DOHH2 (cell line): Measurements from ENCODE around the gene TRIL.

Experiments
- H3F3A ChIP-seq: fragments of 200-600 bp; sonication (generic), shearing (Covaris generic); 2 replicates; pipeline ENCODE4 v1.6.0; 2016; ENCODE audit warnings: antibody characterized with exemption, mild to moderate bottlenecking; ENCODE audit not compliant: control insufficient read depth, insufficient read depth
- H3K27ac ChIP-seq: fragments of 200-600 bp; sonication (generic); 2 replicates; pipeline ENCODE4 v1.5.1; 2014; ENCODE audit warnings: low read depth, mild to moderate bottlenecking, low read length, moderate library complexity
- H3K27me3 ChIP-seq: fragments of 200-600 bp; sonication (generic); 2 replicates; pipeline ENCODE4 v1.6.1; 2014; ENCODE audit warnings: mild to moderate bottlenecking, low read length, mixed read lengths; ENCODE audit not compliant: control insufficient read depth
- H3K36me3 ChIP-seq: fragments of 200-600 bp; sonication (generic); 2 replicates; pipeline ENCODE4 v1.6.1; 2014; ENCODE audit warnings: mild to moderate bottlenecking, low read length, moderate library complexity, mixed read lengths; ENCODE audit not compliant: control insufficient read depth
- H3K4me1 ChIP-seq: fragments of 200-600 bp; sonication (generic); 2 replicates; pipeline ENCODE4 v1.6.1; 2014; ENCODE audit warnings: mild to moderate bottlenecking, low read length, mixed read lengths; ENCODE audit not compliant: control insufficient read depth
- H3K4me2 ChIP-seq: fragments of 200-600 bp; sonication (generic); 2 replicates; pipeline ENCODE4 v1.6.0; 2014; ENCODE audit warnings: mild to moderate bottlenecking, low read length, moderate library complexity
- H3K4me3 ChIP-seq: fragments of 200-600 bp; sonication (generic); 2 replicates; pipeline ENCODE4 v1.5.1; 2014; ENCODE audit warnings: mild to moderate bottlenecking, low read length, mixed read lengths
- H3K79me2 ChIP-seq: fragments of 200-600 bp; sonication (generic); 2 replicates; pipeline ENCODE4 v1.6.1; 2014; ENCODE audit warnings: mild to moderate bottlenecking, low read length, mixed read lengths; ENCODE audit not compliant: control insufficient read depth
- H3K9me2 ChIP-seq: fragments of 200-600 bp; sonication (generic); replicated peaks from 2 replicates; pipeline ENCODE4 v1.6.1; 2014; ENCODE audit warnings: mild to moderate bottlenecking, low read length, mixed read lengths; ENCODE audit not compliant: control insufficient read depth
- H3K9me3 ChIP-seq: fragments of 200-600 bp; sonication (generic); 2 replicates; pipeline ENCODE4 v1.6.1; 2014; ENCODE audit warnings: antibody characterized with exemption, low read length, mixed read lengths; ENCODE audit not compliant: control insufficient read depth, insufficient read depth
- H4K20me1 ChIP-seq: fragments of 200-600 bp; sonication (generic); 2 replicates; pipeline ENCODE4 v1.6.0; 2014; ENCODE audit warnings: low read depth, mild to moderate bottlenecking, antibody characterized with exemption, low read length, moderate library complexity; ENCODE audit not compliant: control insufficient read depth, insufficient read depth
- CTCF ChIP-seq: fragments of 200-600 bp; sonication (generic); IDR thresholded peaks from one replicate; pipeline ENCODE4 v1.5.1; 2014; ENCODE audit warnings: antibody characterized with exemption, mild to moderate bottlenecking, low read depth, low read length; ENCODE audit not compliant: poor library complexity, severe bottlenecking
- EZH2phosphoT487 ChIP-seq: fragments of 200-600 bp; sonication (generic); IDR thresholded peaks from 2 replicates; pipeline ENCODE4 v1.6.1; 2017; ENCODE audit warnings: borderline replicate concordance, mild to moderate bottlenecking, antibody characterized with exemption, low read length, moderate library complexity, mixed read lengths

Gene TRIL

GRCh38 chr7:28939844-28940544 is 18.1 kb downstream of the TRIL start:
- Histone ChIP-seq H3K4me1 (no peaks in the 10 kb centered on the region), H3K4me3 (no peak overlapping the region), H4K20me1 (no peaks in the 10 kb centered on the region), H3K36me3 (no peaks in the 10 kb centered on the region), H3F3A (no peaks in the 10 kb centered on the region), H3K9me3 (no peaks in the 10 kb centered on the region), H3K27ac (no peak overlapping the region), H3K9me2 (no peaks in the 10 kb centered on the region), H3K79me2 (no peaks in the 10 kb centered on the region), H3K27me3 (no peaks in the 10 kb centered on the region), H3K4me2 (no peak overlapping the region)
- TF ChIP-seq CTCF: no peak
- TF ChIP-seq EZH2phosphoT487: no peak

GRCh38 chr7:28939367-28939766 is 18.8 kb downstream of the TRIL start:
- TF ChIP-seq EZH2phosphoT487: no peak
- TF ChIP-seq CTCF: no peak
- no peaks in the 10 kb centered on the region for H3K36me3 ChIP-seq
- H3K4me3 ChIP-seq: no peak overlapping the region
- no peak overlapping the region for H3K4me2 ChIP-seq
- no peaks in the 10 kb centered on the region for H3K27me3 ChIP-seq
- no peaks in the 10 kb centered on the region for H3K9me3 ChIP-seq
- H3K27ac ChIP-seq: no peak overlapping the region
- H3K9me2 ChIP-seq: no peaks in the 10 kb centered on the region
- no peaks in the 10 kb centered on the region for H3K4me1 ChIP-seq
- H3K79me2 ChIP-seq: no peaks in the 10 kb centered on the region
- no peaks in the 10 kb centered on the region for H3F3A ChIP-seq
- no peaks in the 10 kb centered on the region for H4K20me1 ChIP-seq

GRCh38 chr7:28937619-28938018 is 20.5 kb downstream of the TRIL start:
- Histone ChIP-seq H3K4me2 (no peak overlapping the region), H3F3A (no peaks in the 10 kb centered on the region), H3K9me3 (no peaks in the 10 kb centered on the region), H3K79me2 (no peaks in the 10 kb centered on the region), H3K36me3 (no peaks in the 10 kb centered on the region), H3K27ac (no peak overlapping the region), H3K4me1 (no peaks in the 10 kb centered on the region), H3K27me3 (no peaks in the 10 kb centered on the region), H3K4me3 (no peak overlapping the region), H3K9me2 (no peaks in the 10 kb centered on the region), H4K20me1 (no peaks in the 10 kb centered on the region)
- TF ChIP-seq CTCF (no peak), EZH2phosphoT487 (no peak)
